T-helper 22 cell (primary cell): ENCODE results near the gene EDIL3.

ENCODE experiments used
- DNase-seq: peaks from one replicate; pipeline ENCODE4 v3.0.0-alpha.2; 2020; ENCODE audit warnings: low read depth

Gene EDIL3

GRCh38 chr5:83911367-83911919, 473.2 kb downstream of the EDIL3 start:
- no peak for DNase-seq

- no peak for DNase-seq
These were observed 484.4 kb downstream of the EDIL3 start for GRCh38 chr5:83900306-83900705.

DNA sequence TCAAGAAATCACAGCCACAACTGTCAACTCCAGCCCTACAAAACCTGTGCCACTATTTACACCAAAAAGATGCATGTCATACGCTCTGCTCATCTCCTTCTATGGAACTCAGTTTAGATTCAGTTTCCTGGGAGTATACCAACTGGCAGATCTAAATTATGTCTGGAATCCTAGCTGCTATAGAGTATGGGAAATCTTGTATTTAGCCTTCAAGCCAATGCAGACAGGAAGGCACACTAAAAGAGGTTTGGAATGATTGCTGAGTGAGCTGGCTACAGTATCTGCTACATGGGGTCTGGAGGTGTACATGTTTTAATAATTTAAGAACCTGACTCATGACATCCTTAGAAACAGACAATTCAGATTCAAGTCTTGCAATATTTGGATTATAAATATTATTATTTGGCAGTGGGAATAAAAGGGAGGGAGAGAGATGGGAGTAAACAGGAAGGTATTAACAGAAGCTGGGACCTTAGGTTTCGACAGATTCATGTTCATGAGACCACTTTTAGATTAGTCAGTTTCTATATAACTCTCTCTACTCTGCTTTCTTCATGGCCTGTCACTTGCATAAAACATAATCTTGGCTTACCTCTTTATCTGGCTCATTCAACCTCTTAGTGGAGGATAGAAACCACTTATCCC, 485.2 kb downstream of the EDIL3 start:
- no peak for DNase-seq

DNA sequence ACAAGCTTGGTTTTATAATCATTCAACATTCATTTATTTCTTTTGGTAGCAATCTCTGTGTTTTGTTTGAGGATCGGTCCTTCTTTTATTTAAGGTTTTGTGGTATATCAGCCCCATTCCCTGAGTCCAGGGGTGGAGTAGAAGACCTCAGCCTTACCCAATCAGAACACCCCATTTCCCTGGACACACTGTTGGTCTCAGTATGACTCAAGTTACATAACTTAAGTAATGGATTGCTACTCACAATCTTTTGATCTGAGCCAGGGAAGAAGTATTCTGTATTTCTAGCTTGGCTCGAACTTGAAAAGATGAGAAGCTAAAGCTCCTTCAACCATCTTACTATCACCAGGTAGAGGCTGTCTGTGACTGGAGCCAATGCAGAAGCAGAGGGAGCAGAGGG, 488.8 kb downstream of the EDIL3 start:
- no peak for DNase-seq

- DNase-seq, result no peak
These were observed 493.4 kb downstream of the EDIL3 start for GRCh38 chr5:83891261-83891660.
